HG03378 (cell line): ENCODE data around the gene PKN2.
"Not testable (repeated sequence)": the region's sequence is repeated elsewhere in the genome, so short reads cannot be mapped to it uniquely, and the experiment has no call there.

ENCODE experiments used
- ATAC-seq: cut with Tn5 transposase; IDR thresholded peaks from one replicate; pipeline ENCODE4 v1.9.1; 2021; ENCODE audit warnings: mild to moderate bottlenecking, moderate library complexity; ENCODE audit not compliant: unreplicated experiment

PKN2 gene

DNA sequence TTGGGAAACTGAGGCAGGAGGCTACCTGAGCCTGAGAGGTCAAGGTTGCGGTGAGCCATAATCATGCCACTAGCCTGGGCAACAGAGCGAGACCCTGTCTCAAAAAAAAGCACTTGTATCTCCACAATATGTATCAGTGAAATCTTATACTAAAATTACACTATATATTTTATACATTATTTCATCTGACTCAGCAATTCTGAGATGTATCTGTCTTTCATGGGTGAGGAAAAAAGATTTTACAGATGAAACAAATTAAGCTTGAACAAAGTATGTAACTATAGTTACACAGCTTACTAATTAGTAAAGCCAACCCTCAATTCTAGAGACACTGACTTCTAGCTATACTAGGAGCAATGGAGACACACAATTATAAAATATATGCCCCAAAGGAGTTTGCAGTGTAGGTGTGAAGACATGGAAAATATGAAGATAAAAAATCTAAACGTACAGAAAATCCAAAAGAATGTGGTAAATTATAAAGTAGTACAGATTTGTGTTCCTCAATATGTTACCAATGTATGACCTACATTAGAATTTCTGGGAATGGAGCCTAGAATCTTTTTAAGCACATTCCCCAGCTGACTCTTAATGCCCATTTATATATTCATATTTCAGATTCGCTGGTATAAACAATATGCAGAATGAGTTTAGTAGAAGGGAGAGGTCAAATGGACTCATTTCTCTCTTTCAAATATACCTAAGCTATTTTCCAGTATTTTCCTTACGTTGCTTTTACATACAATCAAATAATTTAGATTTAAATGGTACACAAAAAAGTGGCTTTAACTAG lies 192.7 kb downstream of the PKN2 start:
- ATAC-seq: no peak

DNA sequence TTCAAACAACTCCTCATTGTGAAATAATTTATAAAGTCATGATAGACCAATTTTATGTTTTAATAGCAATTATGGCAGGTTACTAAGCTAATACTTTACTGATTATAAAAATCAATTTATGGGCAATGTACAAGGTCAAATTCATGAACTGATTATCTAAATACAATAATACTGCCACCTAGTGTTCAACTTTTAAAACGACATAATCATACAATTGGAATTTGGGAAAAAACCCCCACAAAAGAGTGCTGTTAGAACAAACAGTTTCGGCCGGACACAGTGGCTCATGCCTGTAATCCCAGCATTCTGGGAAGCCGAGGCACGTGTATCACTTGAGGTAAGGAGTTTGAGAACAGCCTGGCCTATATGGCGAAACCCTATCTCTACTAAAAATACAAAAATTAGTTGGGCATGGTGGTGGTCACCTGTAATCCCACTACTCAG lies 193.3 kb downstream of the PKN2 start:
- ATAC-seq: no peak

DNA sequence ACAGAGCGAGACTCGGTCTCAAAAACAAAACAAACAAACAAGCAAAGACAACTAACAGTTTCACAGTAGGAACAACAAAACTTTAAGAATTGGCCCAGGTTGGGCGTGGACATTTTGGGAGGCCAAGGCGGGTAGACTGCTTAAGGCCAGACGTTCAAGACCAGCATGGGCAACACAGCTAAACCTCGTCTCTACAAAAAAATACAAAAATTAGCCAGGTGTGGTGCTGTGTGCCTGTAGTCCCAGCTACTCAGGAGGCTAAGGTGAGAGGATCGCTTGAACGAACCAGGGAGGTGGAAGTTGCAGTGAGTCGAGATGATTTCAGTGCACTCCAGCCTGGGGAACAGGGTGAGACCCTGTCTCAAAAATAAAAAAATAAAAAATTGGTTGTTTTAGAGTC lies 193.8 kb downstream of the PKN2 start:
- ATAC-seq: no peak

DNA sequence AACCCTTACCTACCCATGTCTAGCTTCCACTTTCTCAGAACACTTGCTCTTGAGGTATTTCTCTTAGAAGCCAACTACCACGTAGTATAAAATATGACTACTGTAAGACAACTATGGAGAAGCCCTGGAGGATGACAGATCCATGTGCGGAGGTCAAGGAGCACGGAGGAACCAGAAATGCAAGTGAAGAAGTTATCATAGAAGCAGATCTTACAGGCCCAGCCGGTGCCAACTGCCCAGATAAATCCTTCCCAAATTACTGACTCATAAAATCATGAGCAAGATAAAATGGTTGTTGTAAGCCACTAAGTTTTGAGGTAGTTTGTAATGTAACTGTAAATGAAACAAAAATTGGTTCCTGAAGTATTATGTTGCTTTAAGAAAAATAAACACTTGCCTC lies 194.7 kb downstream of the PKN2 start:
- ATAC-seq: no peak

DNA sequence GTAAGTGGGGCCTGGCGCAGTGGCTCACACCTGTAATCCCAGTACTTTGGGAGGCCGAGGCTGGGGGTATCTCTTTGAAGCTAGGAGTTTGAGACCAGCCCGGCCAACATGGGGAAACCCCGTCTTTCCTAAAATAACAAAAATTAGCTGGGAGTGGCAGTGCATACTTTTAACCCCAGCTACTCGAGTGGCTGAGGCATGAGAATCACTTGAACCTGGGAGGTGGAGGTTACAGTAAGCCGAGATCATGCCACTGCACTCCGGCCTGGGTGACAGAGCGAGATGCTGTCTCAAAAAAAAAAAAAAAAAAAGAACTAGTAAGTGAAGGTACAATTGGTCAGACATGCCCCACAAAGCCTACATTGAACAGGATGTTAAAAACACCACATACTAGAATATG lies 196.6 kb downstream of the PKN2 start:
- not testable (repeated sequence) for ATAC-seq

DNA sequence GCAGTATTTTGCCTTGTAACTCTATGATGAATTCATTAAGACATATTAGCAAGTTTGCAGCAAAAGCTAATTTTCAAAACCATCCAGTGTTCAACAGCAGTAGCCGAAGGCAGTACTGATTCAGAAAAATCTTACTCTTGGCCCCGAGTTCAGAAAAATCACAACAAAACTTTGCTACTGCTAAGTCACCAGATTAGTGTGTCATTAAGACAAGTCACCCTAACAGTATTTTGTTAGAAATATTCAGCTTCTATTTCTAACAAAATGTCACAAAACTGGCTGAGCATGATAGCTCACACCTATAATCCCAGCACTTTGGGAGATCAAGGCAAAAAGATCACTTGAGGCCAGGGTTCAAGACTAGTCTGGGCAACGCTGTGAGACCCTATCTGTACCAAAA lies 199.1 kb downstream of the PKN2 start:
- no peak for ATAC-seq
